ENCODE results near the gene HMGN3. TPM values are rescaled to one million over a fixed set of nuclear protein-coding genes. Genes with fewer than 3 reads are reported as not detected.

The HMGN3 gene
- total and polyA plus RNA-seq, 12 donors: 81.6 to 205 (median 137) TPM

DNA sequence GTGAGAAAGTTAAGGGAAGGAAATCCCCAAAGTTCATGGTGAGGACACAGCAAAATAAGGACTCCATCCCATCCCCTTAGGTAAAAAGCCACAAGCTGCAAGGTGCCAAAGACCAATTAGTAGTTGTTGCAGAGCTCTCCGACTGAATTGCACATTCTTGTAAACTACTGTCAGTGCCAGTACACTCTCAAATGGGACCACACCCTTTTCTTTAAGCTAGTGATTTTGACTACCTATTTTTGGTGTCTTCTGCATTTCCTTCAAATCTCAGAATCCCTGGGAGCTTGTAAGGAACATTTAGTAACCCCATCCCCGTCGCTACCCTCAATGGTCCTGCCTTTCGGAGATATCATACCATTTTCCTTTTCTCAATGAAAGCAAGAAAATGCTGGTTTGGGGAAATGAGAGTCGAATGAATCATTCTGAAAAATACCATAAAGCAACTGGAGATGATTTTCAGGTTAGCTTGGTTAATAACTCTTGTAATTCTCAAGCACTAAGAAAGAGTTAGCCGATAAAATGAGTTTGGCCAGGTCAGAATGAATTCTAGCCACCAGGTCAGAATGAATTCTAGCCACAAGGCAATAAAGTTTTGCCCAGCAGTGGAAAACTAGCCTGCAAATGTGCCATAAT, 5.2 kb upstream of the HMGN3 start:
- ATAC-seq (no peak), DNase-seq (no peak)
- WGBS, 2 donors: 88 to 89% methylated on average over 6 of the region's 6 CpGs
- Histone ChIP-seq H3K27ac (no peak overlapping the region), H3K4me3 (no peak overlapping the region), H3K9me3 (no peaks in the 10 kb centered on the region), H3K4me1 (peaks cover 0 to 17% (median 9%) of the 10 kb centered on the region in 9 donors), H3K27me3 (no peaks in the 10 kb centered on the region), H3K36me3 (no peaks in the 10 kb centered on the region)
- intact Hi-C loops (cut with DNase I): loop anchor here in 5 of 10 donors (5.0 to 10.0 kb wide), 4 partner anchors 162 to 765 kb away; partner anchors contain the start of genes LCA5 (in 2 of the 5), PHIP (in 1 of the 5) and TTK (in 1 of the 5)
- TF ChIP-seq, protein P1, sequence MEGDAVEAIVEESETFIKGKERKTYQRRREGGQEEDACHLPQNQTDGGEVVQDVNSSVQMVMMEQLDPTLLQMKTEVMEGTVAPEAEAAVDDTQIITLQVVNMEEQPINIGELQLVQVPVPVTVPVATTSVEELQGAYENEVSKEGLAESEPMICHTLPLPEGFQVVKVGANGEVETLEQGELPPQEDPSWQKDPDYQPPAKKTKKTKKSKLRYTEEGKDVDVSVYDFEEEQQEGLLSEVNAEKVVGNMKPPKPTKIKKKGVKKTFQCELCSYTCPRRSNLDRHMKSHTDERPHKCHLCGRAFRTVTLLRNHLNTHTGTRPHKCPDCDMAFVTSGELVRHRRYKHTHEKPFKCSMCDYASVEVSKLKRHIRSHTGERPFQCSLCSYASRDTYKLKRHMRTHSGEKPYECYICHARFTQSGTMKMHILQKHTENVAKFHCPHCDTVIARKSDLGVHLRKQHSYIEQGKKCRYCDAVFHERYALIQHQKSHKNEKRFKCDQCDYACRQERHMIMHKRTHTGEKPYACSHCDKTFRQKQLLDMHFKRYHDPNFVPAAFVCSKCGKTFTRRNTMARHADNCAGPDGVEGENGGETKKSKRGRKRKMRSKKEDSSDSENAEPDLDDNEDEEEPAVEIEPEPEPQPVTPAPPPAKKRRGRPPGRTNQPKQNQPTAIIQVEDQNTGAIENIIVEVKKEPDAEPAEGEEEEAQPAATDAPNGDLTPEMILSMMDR (IDR thresholded peaks at IDR 0.05): no peak

DNA sequence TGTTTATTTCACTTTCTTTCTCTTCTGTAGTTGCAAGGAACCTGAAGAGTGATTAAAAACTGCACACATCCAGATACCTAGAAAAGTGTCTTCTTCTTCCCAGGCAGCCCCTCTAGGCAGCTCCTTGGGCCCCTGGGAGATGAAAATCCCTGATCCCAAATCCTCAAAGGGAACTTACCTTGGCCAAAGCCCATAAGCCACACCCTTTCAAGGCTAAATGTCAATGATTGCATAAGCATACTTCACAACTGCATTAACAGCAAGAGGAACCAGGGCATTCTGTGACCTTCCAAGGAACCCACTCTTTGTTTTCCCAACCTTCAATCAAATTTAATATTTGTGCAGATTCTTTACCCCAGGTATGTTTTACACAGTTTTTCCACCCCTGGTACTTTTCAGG, 4.4 kb upstream of the HMGN3 start:
- Histone ChIP-seq H3K27me3 (no peaks in the 10 kb centered on the region), H3K4me1 (peaks cover 0 to 17% (median 9%) of the 10 kb centered on the region in 9 donors), H3K4me3 (no peak overlapping the region), H3K27ac (no peak overlapping the region), H3K36me3 (no peaks in the 10 kb centered on the region), H3K9me3 (no peaks in the 10 kb centered on the region)
- intact Hi-C loops (cut with DNase I): loop anchor here in 5 of 10 donors (10.0 kb wide), 3 partner anchors 296 to 766 kb away; partner anchors contain the start of genes LCA5 (in 2 of the 5) and TTK (in 1 of the 5)
- TF ChIP-seq, protein P1 (IDR thresholded peaks at IDR 0.05): no peak
- no peak for DNase-seq
- ATAC-seq: no peak

DNA sequence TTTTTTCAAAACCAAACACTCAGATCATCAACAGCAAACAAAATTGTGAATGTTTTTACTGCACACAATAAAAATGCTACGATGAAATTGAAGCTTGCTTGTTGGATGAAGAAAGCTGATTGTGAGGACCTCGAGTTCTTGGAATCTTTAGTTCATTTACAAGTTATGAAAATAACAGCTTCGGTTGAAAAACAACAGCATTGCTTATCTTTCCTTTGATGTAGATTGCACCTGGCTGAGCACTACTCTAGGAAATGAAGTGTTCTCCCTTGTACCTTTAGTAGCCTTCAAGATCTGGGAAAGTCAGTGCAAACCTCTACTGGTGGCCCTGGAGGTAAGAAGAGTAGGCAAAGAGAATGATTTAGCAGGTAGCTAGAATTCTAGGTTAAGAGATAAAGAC, 2.2 kb upstream of the HMGN3 start:
- Histone ChIP-seq H3K27me3 (no peaks in the 10 kb centered on the region), H3K4me3 (no peak overlapping the region), H3K27ac (no peak overlapping the region), H3K4me1 (peaks cover 0 to 32% (median 23%) of the 10 kb centered on the region in 9 donors), H3K9me3 (no peaks in the 10 kb centered on the region), H3K36me3 (no peaks in the 10 kb centered on the region)
- no peak for ATAC-seq
- intact Hi-C loops (cut with DNase I): loop anchor here in 5 of 10 donors (10.0 kb wide), 3 partner anchors 298 to 768 kb away; partner anchors contain the start of genes LCA5 (in 2 of the 5) and TTK (in 1 of the 5)
- 84 to 88% methylated on average over 3 of the region's 3 CpGs for WGBS, 2 donors
- TF ChIP-seq, protein P1 (IDR thresholded peaks at IDR 0.05): no peak
- no peak for DNase-seq

DNA sequence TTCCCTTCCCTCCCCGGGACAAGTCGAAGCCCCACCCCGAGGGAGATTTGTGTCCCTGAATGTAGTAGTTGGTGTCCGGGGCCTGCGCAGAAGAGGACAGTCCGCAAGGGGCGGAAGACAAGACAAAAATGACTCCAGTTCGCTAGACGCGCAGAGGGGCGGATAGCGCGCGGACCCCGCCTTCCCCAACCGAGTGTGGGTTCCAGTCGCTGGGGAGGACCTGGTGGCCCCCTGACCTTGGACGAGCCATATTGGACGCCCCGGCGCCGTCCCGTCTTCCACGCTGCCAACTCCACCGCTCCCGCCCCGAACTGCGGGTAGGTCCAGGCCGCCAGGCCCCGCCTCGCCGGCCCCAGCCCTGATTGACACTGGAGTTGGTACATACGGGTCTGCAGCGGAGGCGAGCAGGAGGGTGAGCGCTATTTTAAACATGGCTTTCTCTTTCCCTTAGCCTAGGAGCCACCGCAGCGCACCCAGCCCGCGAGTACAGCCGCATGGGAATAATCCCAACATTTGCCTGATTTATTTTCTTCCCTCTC, 802 bp downstream of the HMGN3 start:
- Histone ChIP-seq H3K27me3 (no peaks in the 10 kb centered on the region), H3K4me3 (peak overlapping the region; percentile 50 to 81 (median 72)), H3K27ac (peak overlapping the region; percentile 79 to 97 (median 94)), H3K4me1 (peaks cover 0 to 34% (median 23%) of the 10 kb centered on the region in 9 donors), H3K9me3 (no peaks in the 10 kb centered on the region), H3K36me3 (no peaks in the 10 kb centered on the region)
- ATAC-seq (peak; percentile 92 to 98 (median 96)), DNase-seq (peak; percentile 89 to 91)
- TF ChIP-seq, protein P1 (IDR thresholded peaks at IDR 0.05): peak; percentile 14 to 57 (median 42)
- intact Hi-C loops (cut with DNase I): loop anchor here in 8 of 10 donors (1.0 to 10.0 kb wide), 8 partner anchors 153 to 771 kb away; partner anchors contain the start of genes PHIP (in 6 of the 8), LCA5 (in 3 of the 8) and TTK (in 1 of the 8)
- WGBS, 2 donors: 0 to 1% methylated on average over 41 of the region's 41 CpGs
